HG03439 (cell line): ENCODE results near the gene SLC6A6.

Experiments used
- ATAC-seq: cut with Tn5 transposase; IDR thresholded peaks from one replicate; pipeline ENCODE4 v1.9.1; 2021; ENCODE audit warnings: mild to moderate bottlenecking, moderate library complexity; ENCODE audit not compliant: unreplicated experiment

The SLC6A6 gene

DNA sequence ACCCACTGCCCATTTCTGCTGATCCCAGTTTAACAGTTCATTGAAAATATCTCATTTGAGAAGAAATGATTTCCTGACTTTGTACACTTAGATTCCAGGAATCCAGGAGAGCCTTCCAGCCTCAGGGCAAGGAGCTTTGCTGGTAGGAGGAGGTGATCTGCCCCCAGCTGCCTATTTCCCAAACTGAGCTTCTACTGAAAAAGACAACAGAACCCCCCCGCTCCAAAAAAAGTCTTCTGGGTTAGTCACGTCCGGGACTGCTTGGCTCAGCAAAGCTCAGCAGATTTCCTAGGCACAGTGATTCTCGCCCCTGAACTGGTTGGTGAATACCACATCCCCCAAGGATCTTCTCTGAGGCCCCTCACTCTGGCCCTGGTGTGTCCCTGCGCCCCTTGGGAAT is 13.1 kb downstream of the SLC6A6 start:
- no peak for ATAC-seq

DNA sequence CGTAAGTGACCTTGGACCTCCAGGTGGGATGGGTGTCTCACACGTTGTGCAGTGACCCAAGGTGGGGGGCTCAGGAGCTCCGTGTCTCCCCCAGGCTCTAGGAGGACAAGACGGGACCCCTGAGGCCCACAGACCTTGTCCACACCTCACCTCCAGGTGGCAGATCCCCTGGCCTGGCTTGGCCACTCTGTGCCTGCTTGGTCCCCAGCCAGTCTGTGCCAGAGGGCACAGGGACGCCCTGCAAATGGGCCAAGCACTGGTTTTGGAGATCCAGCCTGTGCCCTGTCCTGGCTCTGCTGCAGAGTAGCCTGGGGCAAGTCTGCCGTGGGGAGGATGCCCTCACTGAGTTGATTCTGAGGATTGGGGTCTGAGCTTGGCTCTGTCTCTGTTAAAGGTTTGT is 14.0 kb downstream of the SLC6A6 start:
- no peak for ATAC-seq

GRCh38 chr3:14418296-14419250 is 16.2 kb downstream of the SLC6A6 start:
- no peak for ATAC-seq

DNA sequence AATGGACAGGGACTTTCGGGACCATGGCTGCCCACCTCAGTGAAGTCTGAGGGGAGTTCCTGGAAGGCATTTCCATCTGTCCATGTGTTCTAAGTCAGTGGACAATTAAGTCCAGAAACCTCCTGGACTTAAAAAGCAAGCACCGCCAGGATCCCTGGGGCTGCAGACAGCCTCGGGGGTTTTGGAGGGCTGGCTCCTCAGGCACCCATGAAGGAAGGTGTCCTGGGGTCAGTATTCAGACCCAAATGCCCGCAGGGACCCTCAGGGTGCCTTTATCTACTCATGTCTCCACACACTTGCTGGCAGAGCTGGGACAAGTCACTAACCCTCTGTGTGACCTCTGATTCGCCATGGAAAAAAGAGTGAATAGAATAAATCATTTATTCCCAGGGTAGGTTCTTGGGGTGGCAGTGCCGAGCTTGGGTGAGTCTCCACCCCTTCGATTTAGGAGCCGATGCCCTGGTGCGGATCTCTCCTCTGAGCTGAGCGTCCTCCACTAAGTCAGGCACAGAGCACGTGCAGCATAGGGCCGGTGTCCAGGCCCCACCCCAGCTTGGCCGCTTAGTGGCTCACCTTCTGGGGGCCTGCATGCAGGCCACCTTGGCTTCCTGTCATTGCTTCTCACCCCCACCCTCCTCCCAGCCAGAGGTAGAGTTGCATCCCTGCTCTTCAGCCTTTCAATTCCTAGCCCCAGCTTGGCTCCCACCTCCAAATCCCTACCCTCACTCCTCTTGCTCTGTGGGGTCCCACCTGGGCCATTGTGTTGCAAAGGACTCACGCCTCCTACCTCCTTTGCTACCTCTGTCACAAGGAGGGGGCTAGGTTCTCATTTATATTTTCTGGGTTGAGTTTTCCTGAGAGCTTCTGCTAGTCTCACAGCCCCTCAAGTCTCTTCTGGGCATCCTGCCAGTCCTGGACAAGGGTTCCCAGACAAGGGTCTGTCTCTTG is 19.9 kb downstream of the SLC6A6 start:
- ATAC-seq, result no peak

GRCh38 chr3:14423197-14423743 is 20.9 kb downstream of the SLC6A6 start:
- no peak for ATAC-seq

GRCh38 chr3:14423963-14424362 is 21.6 kb downstream of the SLC6A6 start:
- no peak for ATAC-seq

DNA sequence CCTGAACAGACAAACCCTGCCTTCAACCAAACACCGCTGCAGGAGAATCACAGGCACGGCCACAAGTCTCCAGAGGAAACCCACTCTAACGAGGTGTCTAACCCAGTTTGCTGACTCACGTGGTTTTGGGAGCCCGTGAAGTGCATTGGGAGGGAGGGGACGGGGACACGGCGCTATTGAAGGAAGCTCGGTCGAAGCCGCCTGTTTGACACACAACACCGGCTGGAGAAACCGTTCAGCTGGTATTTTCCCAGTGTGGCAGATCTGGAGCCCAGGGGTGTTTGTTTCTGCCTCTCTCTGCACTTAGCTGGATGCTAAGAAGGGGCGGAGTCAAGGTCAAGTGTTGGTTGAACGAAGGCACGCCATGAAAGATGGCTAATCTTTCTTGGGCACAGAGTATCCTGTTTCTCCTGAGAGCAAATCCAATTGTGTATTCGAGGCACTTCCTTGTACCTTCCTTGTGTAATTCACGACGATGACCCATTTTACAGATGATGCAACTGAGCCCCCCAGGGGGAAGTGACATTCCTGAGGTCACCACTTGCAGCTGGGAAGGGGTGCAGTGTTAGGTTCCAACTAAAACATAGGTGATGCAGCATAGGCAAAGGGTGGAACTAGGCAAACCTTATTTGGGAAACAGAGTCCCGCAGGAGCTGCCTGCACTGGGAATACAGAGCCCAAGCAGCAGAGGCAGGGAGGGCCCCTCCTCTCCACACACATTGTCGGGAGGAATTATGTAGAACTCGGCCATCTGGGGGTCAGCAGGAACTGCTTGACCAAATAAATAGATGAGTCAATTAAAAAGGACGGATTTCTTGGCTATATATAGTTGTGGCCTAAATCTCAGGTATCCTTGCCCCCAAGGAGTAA is 22.5 kb downstream of the SLC6A6 start:
- ATAC-seq, result no peak

- no peak for ATAC-seq
Observed at GRCh38 chr3:14425581-14426304, 23.3 kb downstream of the SLC6A6 start.

DNA sequence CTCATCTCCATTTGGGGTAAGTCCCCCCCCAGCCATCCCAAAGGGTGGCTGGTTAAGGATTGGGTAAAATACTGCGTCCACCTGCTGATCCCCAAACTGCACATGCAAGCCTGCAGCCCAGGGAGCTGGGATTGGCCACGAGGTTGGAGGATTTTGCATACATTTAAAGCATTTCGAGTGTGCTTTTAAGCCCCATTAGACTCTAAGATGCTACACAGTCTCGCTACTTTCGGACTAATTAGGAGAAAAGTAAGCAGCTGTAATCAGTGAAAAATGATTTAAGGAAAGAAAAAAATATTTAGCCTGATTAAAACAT is 23.9 kb downstream of the SLC6A6 start:
- no peak for ATAC-seq

DNA sequence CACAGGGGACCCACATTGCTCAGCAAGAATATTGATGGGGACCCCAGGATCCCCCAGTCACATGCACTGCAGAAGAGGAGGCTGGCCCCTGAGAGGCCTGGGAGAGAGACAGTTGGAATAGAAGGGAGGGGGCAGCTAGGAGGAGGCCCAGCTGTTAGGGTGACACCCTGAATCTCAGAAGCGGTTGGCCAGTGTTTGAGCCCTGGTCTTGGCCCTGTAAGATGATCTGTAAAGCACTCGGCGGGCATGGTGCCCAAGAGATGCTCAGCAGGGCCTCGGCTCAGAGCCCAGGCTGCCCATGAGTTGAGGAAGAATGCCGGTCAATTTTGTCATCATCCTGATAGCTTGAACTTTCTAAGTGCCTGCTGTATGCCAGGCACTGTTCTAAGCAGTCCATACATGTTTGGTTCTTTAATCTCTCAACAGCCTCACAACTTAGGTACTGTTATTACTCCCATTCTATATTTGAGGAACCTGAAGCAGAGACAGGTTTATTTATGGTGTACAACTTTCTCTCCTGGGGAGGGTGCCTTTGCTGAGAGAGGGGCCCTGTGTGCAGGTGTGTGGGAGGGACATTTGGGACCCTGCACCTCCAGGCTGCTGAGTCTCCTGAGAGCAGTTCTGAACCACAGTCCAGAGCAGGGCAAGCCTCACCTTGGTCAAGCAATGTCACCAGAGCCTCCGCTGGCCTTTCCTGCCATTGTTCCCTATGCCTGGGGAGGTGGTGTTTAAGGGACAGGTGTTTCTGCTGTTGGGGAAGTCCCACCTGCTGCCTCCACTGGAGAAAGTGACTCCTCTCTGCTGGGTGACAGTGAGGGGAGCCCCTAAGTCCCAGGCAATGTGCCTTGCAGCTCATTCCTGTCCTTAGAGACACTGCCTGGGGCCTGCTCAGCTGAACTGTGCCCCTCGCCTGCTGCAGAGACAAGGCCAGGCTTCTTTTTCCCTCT is 26.0 kb downstream of the SLC6A6 start:
- ATAC-seq, result no peak

GRCh38 chr3:14429237-14429636 is 26.8 kb downstream of the SLC6A6 start:
- no peak for ATAC-seq

GRCh38 chr3:14429640-14430039 is 27.2 kb downstream of the SLC6A6 start:
- ATAC-seq, result no peak

DNA sequence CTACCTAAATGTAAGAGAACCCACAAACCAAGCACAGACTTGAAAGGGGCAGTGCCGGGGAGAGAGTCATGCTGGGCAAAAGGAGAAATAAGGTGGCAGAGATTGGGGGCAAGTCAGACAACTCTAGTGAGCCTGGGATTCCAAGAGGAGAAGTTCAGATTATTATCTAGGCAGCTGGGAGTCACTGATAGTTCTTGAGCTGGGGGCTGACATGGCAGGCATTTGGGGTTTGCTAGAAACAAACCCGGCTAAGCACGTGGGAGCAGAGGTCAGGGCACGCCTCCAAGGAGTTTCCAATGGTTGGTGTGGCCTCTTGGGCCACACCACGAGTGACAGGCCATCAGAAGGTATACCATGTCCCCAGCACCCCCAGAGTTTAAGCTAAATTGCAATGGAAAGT is 27.6 kb downstream of the SLC6A6 start:
- ATAC-seq, result no peak

DNA sequence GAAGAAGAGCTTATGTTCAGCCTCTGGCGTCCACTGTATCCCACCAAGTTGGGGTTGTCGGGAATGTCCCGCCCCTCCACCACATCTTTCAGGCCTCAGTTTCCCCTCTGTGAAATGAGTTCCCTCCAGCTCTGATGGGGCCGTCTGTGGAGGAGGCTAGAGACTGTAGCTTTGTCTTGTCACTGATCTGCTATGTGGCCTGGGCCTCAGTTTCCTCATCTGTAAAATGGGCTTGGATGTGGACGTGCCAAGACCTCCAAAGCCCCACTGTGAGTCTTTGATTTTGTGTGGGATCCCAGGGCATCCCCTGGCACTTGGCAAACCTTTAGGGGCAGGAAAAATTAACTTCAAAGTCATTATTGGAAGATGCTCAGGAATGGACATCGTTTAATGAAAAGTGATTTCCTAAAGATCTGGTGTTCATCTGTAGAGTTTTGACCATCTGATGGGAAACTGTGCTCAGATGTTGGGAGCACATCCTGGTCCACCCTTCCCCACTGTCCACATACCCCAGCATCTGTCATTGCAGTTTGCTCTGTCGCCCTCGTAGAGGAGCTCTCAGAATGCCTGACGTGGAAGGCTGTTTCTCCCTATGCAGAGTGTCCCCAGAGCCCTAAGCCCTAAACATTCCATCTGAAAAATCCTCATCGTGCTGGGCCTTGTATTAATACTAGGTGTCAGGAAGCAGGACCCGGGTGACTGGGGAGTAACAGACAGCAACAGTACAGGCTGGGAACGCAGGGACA is 28.5 kb downstream of the SLC6A6 start:
- ATAC-seq, result no peak

DNA sequence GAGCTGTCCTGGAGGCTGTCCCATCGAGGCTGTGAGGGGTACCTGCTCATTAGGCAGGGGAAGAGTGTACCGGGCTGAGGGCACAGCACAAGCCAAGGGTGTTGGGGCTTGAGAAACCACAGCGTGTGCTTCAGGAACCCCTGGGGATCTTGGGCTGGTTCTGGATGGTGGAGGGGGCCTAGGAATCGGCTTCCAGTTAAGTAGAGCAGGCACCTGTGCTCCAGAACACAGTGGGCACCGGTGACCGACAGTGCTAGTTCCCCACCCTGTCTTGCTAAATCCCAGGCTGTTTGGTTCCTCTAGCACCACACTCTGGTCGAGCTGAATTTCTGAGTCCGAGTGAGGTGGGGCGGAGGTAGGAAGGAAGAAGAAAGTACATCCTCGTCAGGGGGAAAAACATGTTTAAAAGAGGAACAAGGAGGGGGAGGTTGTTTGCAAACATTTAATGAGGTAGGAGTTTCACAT is 29.1 kb downstream of the SLC6A6 start:
- peak; percentile 34 for ATAC-seq

- peak; percentile 83 for ATAC-seq
Observed at GRCh38 chr3:14431917-14432834, 29.8 kb downstream of the SLC6A6 start.

DNA sequence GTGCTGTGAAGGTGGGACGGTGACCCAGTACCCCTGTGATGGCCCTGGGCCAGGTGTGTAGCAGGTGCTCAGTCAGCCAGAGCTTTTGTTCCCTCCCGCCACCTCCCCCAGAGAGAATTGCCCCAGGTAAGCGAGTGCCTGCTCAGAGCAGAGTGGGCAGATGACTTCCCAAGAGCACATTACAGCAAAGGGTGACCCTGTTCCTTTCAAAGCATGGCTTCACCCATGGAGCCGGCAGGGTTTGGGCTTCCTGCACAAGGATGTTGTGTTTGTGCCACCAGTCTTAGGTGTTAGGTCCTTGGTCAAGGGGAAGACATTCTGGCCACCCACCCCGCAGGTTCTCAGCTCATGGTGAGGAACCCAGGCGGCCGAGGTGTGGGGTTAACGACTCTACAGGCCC is 30.7 kb downstream of the SLC6A6 start:
- no peak for ATAC-seq
